Astrocyte of the hippocampus (primary cell): ENCODE data around the gene MUC21.
A peak's percentile ranks its signal among the peaks of the same experiment; 100 is the strongest.
"Not testable (repeated sequence)": the region's sequence is repeated elsewhere in the genome, so short reads cannot be mapped to it uniquely, and the experiment has no call there.

ENCODE experiments used
- DNase-seq: peaks from one replicate; pipeline ENCODE4 v3.0.0; 2011; ENCODE audit warnings: low read depth, low spot score

The MUC21 gene

DNA sequence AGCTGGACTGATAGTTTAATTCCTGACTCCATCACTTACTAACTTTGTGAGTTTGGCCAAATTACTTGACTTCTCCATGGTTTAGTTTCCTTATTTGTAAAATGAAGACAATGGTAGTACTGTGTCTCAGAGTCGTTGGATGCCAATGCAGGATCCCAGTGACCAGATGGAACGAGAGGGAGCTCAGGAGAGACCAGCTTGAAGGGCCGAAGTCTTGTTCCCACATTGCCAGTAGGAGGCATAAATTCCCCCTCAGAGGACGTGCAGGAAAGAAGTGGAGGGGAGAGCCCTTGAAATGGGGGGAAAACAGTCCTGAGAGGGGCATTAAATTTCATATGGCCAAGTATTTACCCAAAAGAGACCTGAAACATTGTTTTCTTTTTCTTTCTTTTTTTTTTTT is 24.6 kb downstream of the MUC21 start:
- no peak for DNase-seq

DNA sequence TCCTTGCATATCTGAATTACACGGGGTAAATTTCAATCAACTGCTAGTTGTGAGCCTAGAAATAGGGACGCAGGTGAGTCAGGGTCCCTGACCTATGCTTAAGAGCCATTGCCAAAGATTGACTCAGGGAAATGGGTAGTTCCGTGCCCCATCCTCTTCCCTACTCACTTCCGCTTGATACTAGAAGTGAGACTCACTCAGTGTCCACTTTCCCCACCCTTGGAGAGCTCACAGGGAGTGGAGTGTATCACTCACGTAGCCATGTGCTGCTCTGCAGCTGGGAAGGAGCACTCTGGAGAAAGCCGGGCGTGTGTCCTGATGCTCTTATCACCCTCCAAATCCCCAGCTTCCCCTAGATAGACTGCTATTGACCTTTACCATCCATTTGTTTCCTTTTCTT is 26.2 kb downstream of the MUC21 start:
- DNase-seq = no peak

DNA sequence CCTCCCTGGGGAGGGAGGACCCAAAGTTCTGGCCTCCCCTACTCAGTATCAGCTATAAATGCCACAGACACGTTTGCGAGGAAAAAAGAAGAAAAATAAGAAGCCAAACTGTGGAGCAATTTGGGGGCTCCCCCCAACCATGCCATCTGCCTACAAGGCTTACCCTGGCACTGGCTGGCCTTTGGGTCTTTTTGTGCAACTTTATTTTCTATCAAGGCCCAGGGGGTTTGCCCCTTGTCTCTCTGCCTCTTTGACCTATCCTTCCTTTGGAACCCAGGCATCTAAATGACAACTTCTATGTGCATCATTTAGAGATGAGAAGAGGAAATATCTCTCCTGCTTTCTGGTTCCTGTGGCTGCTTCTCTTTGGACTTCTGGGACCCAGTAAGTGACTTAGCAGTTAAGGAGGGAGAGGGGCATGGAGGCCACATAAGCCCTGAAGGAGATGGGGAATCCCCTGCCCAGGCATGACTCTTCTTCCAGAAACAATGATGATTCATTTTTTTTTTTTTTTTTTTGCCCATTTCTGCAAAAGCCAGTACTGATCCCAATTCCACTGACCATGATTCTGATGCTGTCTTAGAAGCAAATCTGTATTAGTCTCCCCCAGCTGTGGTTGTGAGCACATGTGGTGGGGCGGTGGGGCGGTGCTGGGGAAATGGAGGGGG is 27.0 kb downstream of the MUC21 start, which contains the start of gene MUC22:
Gene MUC22 (plus strand): TSS at position 82 of the 668 bp plus-strand sequence. CDS start 233 bp downstream, at position 315.
- peak; percentile 53 for DNase-seq

DNA sequence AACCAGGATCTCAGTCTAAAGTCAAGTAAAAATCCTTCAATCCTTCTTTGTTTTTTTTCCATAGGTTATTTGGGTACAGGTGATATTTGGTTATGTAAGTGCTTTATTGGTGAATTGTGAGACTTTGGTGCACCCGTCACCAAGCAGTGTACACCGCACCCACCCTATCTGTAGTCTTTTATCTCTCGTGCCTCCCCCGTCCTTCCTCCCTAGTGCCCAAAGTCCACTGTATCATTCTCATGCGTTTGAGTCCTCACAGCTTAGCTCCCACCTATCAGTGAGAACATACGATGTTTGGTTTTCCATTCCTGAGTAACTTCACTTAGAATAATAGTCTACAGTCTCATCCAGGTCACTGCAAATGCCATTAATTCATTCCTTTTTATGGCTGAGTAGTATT is 27.6 kb downstream of the MUC21 start:
- DNase-seq = no peak

DNA sequence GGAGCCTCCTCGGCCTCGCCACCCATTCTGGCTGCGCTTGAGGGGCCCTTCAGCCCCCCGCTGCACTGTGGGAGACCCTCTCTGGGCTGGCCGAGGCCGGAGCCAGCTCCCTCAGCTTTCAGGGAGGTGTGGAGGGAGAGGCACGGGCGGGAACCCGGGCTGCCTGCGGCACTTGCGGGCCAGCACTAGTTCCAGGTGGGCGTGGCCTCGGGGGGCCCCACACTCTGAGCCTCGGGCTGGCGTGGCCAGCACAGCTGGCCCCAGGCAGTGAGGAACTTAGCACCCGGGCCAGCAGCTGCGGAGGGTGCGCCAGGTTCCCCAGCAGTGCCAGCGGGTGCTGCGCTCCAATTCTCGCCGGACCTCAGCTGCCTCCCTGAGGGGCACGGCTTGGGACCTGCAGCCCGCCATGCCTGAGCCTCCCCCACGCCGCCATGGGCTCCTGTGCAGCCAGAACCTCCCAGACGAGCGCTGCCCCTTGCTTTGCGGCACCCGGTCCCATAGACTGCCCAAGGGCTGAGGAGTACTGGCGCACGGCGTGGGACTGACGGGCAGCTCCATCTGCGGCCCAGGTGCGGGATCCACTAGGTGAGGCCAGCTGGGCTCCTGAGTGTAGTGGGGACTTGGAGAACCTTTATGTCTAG is 33.3 kb downstream of the MUC21 start:
- DNase-seq = no peak

DNA sequence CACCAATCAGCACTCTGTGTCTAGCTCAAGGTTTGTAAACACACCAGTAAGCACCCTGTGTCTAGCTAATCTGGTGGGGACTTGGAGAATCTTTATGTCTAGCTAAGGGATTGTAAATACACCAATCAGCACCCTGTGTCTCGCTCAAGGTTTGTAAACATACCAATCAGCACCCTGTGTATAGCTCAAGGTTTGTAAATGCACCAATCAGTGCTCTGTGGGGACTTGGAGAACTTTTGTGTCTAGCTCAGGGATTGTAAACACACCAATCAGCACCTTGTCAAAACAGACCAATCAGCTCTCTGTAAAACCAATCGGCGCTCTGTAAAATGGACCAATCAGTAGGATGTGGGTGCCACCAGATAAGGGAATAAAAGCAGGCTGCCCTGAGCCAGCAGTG is 33.9 kb downstream of the MUC21 start:
- not testable (repeated sequence) for DNase-seq

DNA sequence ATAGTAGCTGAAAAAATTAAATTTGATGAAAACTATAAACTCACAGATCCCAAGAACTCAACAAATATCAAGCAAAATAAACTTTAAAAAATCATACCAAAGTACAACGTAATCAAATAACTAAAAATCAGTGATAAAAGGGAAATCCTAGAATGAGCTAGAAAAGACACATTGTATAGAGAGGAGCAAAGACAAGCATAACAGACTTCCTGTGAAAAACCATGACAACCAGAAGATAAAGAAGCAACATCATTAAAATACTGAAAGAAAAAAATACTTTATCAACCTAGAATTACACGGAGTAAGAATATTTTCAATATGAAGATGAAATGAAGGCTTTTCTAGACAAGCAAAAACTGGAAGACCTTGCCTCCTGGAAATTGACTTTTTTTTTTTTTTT is 36.5 kb downstream of the MUC21 start:
- no peak for DNase-seq

DNA sequence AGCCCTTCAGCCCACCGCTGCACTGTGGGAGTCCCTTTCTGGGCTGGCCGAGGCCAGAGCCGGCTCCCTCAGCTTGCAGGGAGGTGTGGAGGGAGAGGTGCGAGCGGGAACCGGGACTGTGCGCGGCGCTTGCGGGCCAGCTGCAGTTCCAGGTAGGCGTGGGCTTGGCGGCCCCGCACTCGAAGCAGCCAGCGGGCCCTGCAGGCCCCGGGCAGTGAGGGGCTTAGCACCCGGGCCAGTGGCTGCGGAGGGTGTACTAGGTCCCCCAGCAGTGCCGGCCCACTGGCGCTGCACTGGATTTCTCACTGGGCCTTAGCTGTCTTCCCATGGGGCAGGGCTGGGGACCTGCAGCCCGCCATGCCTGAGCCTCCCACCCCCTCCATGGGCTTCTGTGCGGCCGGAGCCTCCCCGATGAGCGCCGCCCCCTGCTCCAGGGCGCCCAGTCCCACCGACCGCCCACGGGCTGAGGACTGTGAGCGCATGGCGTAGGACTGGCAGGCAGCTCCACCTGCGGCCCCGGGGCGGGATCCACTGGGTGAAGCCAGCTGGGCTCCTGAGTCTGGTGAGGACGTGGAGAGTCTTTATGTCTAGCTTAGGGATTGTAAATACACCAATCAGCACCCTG is 37.2 kb downstream of the MUC21 start:
- not testable (repeated sequence) for DNase-seq

DNA sequence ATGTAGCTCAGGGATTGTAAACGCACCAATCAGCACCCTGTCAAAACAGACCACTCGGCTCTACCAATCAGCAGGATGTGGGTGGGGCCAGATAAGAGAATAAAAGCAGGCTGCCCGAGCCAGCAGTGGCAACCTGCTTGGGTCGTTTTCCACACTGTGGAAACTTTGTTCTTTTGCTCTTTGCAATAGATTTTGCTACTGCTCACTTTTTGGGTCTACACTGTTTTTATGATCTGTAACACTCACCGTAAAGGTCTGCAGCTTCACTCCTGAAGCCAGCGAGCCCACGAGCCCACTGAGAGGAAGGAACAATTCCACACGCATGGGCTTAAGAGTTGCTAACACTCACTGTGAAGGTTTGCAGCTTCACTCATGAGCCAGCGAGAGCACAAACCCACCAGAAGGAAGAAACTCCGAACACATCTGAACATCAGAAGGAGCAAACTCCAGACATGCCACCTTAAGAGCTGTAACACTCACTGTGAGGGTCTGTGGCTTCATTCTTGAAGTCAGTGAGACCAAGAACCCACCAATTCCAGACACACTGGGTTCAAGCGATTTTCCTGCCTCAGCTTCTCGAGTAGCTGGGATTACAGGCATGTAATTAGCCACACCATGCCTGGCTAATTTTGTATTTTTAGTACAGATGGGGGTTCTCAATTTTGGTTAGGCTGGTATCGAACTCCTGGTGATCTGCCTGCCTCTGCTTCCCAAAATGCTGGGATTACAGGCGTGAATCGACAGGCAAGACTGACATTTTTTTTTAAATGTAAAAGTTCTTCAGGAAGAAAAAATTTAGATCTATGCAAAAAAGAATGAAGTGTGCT is 38.4 kb downstream of the MUC21 start:
- DNase-seq = not testable (repeated sequence)

DNA sequence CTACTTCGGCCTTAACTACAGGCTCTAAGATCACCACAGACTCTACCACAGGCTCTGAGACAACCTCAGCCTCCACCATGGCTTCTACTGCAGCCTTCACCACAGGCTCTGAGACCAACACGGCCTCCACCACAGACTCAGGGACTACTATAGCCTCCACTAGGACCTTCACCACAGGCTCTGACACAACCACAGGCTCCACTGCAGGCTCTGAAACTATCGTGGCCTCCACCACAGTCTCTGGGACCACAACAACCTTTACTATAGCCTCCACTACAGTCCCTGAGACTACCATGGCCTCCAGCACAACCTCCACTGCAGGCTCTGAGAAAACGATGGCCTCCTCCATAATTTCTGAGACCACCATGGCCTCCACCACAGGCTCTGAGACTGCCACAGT is 42.1 kb downstream of the MUC21 start:
- DNase-seq = no peak

DNA sequence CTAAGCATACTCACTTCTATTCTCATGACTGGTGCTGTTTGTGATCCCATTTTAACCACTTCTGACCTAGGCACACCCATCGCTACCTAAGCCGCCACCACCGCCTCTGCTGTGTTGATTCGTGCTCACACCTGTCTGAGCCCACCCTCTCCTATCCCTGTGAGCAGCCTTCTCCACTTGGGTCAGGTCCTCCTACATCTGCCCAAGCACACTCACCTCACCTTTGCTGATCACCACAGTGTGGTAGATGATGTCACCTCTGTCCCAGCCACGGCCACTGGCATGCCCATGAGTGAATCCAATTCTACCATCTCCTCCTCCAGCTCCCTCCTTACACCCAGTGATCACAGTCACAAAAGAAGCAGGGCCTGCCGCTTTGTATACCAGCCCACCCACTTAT is 47.6 kb downstream of the MUC21 start:
- DNase-seq = no peak

DNA sequence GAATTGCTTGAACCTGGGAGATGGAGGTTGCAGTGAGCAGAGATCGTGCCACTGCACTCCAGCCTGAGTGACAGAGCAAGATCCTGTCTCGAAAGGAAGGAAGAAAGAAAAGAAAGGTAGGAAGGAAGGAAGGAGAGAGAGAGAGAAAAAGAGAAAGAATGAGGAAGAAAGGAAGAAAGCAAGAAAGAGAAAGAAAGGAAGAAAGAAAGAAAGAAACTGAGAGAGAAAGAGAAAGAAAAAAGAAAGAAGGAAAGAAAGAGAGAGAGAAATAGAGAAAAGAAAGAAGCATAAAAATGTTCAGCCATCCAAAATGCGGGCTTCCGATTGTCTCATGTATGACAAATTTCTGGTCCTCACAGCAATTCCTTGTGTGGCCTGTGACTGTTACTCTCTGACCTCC is 49.6 kb downstream of the MUC21 start:
- no peak for DNase-seq

DNA sequence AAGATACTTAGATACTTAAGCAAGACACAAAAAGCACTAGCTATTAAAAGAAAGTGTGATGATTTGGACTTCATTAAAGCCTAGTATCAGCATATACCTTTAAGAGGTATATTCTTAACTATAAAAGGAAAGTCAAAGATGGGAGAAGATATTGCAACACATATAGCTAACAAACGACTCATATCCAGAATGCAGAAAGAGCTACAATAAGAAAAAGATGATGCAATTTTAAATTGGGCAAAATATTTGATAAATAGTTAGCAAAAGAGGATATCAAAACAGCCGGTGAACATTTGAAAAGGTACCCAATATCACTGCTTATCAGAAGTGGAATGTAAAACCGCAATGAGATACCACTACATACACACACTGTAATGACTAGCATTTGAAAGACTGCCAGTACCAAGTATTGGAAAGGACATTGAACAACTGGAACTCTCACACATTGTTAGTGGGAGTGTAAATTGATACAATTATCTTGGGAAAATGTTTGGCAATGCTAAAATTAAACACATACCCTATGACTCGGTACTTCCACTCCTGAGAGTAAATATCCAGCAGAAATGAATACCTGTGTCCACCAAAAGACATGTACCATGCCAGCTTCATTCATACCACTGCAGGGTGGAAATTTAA is 52.5 kb downstream of the MUC21 start:
- DNase-seq = peak; percentile 13

DNA sequence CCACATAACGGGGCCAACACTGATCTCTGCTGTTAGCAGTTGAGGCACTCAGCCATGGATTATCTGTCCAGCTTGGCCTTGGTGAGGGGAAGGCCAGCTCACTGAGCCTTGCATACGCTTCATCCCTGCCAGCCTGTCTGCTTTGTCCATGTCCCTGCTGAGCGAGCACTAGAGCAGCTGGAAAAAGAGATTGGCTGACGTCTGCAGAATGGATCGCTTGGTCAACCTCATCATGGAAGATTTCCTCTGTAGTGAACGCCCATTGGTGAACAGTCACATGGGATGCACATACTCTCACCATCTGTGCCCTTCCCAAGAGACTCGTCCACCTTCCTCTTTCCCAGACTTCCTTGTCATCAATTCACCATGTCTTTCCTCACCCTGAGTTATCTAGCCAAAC is 53.7 kb downstream of the MUC21 start:
- no peak for DNase-seq

DNA sequence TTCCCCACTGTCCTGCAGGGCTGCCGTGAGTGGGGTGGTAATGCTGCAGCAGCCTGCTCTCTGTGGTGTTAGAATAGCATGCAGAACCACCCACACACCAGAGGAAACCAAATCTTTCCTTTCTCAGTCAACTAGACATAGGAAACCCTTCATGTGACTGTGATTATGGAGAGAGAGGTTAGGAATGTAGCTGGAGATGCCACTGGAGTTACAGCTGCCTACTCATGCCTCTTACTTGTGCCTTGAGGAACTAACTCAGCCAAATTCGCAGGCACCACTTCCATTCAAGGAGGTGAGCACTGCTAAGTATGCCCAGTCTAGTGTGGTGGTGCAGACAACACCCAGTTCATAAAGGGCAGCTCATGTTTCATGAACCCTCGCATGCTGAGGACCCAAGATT is 54.2 kb downstream of the MUC21 start:
- DNase-seq = peak; percentile 55

DNA sequence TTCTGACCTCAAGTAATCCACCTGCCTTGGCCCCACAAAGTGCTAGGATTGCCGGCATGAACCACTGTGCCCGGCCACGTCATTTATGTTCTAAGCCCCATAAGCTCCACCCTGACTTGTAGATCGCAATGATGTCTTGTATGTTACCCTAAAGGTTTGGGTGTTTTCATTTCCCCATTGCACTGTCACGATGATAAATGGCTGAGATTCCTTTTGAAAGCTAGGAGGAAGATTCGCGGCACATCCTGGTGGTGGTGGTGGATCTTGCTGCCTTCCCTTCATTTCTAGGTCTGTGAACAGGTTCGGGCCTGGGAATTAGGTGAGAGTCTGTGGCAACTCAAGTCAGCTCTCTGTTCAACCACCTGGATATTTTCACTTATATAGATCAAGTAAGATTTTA is 55.0 kb downstream of the MUC21 start:
- DNase-seq = no peak
